HFFc6 (cell line): ENCODE results near the gene AARS2. TPM values are rescaled to one million over a fixed set of nuclear protein-coding genes. Genes with fewer than 3 reads are reported as not detected.
A peak's percentile ranks its signal among the peaks of the same experiment; 100 is the strongest.

ENCODE experiments used
- DNase-seq: peaks from one replicate; pipeline ENCODE4 v3.0.0-alpha.2; 2018
- H3K27ac Mint-ChIP-seq: 2 replicates; pipeline ENCODE4 v1.8.0; 2020; ENCODE audit warnings: mild to moderate bottlenecking, mixed read lengths
- H3K27me3 Mint-ChIP-seq: 2 replicates; pipeline ENCODE4 v1.8.0; 2021; ENCODE audit warnings: mild to moderate bottlenecking, moderate library complexity, mixed read lengths; ENCODE audit not compliant: insufficient read depth
- H3K36me3 Mint-ChIP-seq: 2 replicates; pipeline ENCODE4 v1.8.0; 2021; ENCODE audit warnings: low read depth, mixed read lengths
- H3K4me1 Mint-ChIP-seq: 2 replicates; pipeline ENCODE4 v1.8.0; 2020; ENCODE audit warnings: low read depth, mixed read lengths
- H3K4me3 Mint-ChIP-seq: 2 replicates; pipeline ENCODE4 v1.8.0; 2020; ENCODE audit warnings: mild to moderate bottlenecking, moderate library complexity, mixed read lengths
- H3K9me3 Mint-ChIP-seq: 2 replicates; pipeline ENCODE4 v1.8.0; 2020; ENCODE audit warnings: mild to moderate bottlenecking, mixed read lengths
- long read RNA-seq: library from polyadenylated mRNA; unstranded; transcript quantifications from one replicate; pipeline ENCODE4 v2.0.0, GENCODE V29; 2019
- total RNA-seq, 6 experiments: library from RNA; stranded (reverse); fragmentation: NEBNext Ultra II Directional; extraction: Animal tissue kit (Norgen Biotek cat#: 25700); gene quantifications; 2 replicates in 1 of 6; 3 replicates in 5 of 6; pipeline ENCODE4 v1.2.3, GENCODE V29; 2021
- TF ChIP-seq, protein P1 (sequence below): fragments of 200-600 bp; sonication (generic); IDR thresholded peaks from 2 replicates; pipeline ENCODE4 v1.5.0; 2021; ENCODE audit warnings: antibody characterized with exemption, mild to moderate bottlenecking

Gene AARS2
- total RNA-seq, result 10 to 100 TPM in 5 of 6 experiments, 1 to 10 TPM in 1; 8.8 to 11.5 (median 10.7) TPM
- long read RNA-seq, partial matches to known transcripts, result 5 of 11 reads
- long read RNA-seq, other reads (novel, unspliced or antisense), result 2 of 11 reads

DNA sequence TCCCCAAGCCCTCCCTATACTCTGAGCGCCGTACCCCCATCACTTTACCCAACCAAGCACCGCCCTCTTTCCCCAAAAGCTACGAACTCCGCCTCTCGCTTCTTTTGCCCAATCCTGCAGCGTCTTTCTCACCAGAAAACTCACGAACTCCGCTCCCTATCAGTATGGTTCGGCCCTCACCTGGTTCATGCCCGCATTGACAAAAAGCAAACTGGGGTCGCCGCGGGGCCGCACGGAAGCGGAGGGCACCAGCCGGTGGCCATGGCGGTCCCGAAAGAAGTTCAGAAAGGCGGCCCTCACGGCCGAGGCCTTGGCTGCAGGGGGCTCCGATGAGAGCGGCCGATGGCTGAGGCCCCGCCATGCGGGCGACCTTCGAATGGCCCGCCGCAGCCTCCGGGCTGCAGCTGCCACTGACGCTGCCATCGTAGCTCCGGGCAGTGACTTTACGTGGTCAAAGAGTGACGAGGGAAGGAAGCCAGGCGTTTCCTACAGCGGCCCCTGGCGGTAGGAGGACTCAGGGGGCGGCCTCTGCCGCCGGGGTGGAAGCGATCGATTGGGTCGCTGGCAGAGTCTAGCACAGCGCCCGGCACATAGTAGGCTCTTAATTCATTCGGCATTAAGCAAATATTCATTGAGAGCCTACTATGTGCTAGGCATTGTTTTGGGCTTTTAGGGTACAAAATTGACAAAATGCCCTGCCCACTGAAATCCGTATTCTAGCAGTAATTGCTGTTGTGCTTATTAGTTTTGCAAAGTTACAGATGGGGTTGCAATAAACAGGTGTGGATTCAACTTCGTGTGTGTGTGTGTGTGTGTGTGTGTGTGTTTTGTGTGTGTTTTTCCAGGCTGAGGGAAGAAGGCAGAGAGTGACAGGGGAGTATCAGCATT, at the start of gene AARS2:
Gene AARS2 (minus strand): TSS at position 447 of the 888 bp plus-strand sequence. CDS start 24 bp downstream, at position 423.
- TF ChIP-seq, protein P1, sequence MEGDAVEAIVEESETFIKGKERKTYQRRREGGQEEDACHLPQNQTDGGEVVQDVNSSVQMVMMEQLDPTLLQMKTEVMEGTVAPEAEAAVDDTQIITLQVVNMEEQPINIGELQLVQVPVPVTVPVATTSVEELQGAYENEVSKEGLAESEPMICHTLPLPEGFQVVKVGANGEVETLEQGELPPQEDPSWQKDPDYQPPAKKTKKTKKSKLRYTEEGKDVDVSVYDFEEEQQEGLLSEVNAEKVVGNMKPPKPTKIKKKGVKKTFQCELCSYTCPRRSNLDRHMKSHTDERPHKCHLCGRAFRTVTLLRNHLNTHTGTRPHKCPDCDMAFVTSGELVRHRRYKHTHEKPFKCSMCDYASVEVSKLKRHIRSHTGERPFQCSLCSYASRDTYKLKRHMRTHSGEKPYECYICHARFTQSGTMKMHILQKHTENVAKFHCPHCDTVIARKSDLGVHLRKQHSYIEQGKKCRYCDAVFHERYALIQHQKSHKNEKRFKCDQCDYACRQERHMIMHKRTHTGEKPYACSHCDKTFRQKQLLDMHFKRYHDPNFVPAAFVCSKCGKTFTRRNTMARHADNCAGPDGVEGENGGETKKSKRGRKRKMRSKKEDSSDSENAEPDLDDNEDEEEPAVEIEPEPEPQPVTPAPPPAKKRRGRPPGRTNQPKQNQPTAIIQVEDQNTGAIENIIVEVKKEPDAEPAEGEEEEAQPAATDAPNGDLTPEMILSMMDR, result peak; percentile 98
- Mint-ChIP-seq H3K4me3 (peak within 1 kb of the TSS; percentile 98), H3K9me3 (no peaks in the 10 kb centered on the region), H3K27ac (peak within 1 kb of the TSS; percentile 83), H3K27me3 (peaks cover 6% of the 10 kb centered on the region), H3K4me1 (peaks cover 27% of the 10 kb centered on the region), H3K36me3 (peaks cover 15% of the 10 kb centered on the region; the same call in 1 of the 2 replicates)
- peak; percentile 80 for DNase-seq

DNA sequence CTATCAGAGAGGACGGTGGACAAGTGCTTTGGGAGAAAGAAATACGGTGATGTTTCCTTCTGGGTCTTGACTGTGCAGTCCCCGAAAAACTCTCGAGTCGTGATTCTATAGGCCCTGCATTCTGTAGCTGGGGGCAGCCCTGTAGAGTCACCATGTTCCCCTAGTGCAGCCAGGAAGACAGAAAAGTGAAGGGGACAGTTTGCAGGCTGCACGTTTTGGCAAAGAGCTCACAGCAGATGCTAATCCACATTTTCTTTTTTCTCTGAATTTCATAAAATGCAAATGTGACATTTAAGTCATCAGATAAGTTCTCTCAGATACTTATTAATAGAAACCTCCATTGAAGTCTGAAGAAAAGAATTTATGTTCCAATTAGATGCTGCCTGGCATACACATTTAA, 48.8 kb upstream of the AARS2 start:
- no peaks in the 10 kb centered on the region; the same call in 1 of the 2 replicates for H3K9me3 Mint-ChIP-seq
- H3K27ac Mint-ChIP-seq, result no peak overlapping the region
- H3K27me3 Mint-ChIP-seq, result peaks cover 28% of the 10 kb centered on the region

DNA sequence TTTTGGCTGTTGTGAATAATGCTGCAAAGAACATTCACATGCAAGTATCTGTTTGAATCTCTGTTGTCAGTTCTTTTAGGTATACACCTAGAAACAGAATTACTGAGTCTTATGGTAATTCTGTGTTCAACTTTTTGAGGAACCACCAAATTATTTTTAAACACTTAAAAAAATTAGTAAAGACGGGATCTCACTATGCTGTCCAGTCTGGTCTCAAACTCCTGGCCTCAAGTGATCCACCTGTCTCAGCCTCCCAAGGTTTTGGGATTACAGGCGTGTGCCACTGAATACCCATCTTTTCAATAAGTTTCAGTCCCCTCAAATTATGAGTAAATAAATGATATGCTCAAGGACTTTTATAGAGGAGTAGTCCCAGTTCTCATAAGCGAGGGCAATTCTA, 46.8 kb upstream of the AARS2 start:
- Mint-ChIP-seq H3K27ac (no peak overlapping the region), H3K36me3 (no peaks in the 10 kb centered on the region), H3K27me3 (peaks cover 40% of the 10 kb centered on the region), H3K9me3 (no peaks in the 10 kb centered on the region; the same call in none of the 2 replicates), H3K4me1 (no peaks in the 10 kb centered on the region), H3K4me3 (no peak overlapping the region)
- no peak for DNase-seq
- TF ChIP-seq, protein P1, result no peak

More for the DNA sequence above, 48.8 kb upstream of the AARS2 start:
- Mint-ChIP-seq H3K4me3 (no peak overlapping the region), H3K36me3 (no peaks in the 10 kb centered on the region), H3K4me1 (no peaks in the 10 kb centered on the region)
- no peak for DNase-seq
- TF ChIP-seq, protein P1, result no peak

DNA sequence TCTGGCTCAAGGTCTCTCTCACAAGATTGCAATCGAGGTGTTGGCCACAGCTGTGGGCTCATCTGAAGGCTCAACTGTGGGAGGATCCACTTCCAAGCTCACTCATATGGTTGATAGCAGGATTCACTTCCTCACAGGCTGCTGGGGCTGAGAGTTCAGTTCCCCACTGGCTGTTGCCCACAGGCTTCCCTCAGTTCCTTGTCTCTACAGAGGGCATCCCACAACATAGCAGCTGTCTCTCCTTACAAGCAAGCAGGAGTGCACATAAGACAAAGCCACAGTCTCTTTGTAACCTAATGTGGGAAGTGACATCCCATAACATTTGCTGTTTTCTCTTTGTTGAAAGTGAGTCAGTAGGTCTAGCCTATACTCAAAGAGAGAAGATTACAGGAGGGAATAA, 43.3 kb upstream of the AARS2 start:
- Mint-ChIP-seq H3K27me3 (peaks cover 35% of the 10 kb centered on the region), H3K27ac (no peak overlapping the region), H3K4me3 (no peak overlapping the region), H3K36me3 (no peaks in the 10 kb centered on the region), H3K9me3 (no peaks in the 10 kb centered on the region; the same call in 1 of the 2 replicates), H3K4me1 (no peaks in the 10 kb centered on the region)
- TF ChIP-seq, protein P1, result no peak
- no peak for DNase-seq

DNA sequence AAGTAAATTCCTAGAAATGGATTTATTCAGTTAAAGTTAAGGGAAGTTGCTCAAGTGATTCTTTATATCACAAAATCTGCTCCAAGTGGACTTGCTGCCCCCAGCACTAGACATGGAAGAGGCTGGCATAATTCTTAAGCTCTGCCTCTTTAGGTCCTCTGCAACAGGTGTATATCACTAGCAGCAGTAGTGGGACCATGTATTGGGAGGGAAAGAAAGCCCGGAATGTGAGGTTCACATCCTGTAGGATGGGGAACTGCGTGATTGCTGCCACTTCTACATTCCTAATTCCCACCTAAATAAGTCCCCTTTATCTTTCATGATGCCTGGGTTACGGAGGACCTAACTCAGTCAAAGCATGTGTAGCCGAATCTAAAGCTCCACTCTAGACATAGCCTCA, 42.5 kb upstream of the AARS2 start:
- no peak for DNase-seq
- no peak overlapping the region for H3K27ac Mint-ChIP-seq
- no peak overlapping the region for H3K4me3 Mint-ChIP-seq
- H3K27me3 Mint-ChIP-seq, result peaks cover 32% of the 10 kb centered on the region
- H3K4me1 Mint-ChIP-seq, result no peaks in the 10 kb centered on the region
- H3K9me3 Mint-ChIP-seq, result no peaks in the 10 kb centered on the region; the same call in 1 of the 2 replicates
- TF ChIP-seq, protein P1, result no peak
- H3K36me3 Mint-ChIP-seq, result no peaks in the 10 kb centered on the region
